PC-3 (cell line): Measurements from ENCODE around the gene PCBP3. TPM values are rescaled to one million over a fixed set of nuclear protein-coding genes. Genes with fewer than 3 reads are reported as not detected.

Experiments used
- ATAC-seq: fragments of 200-7000 bp; cut with Tn5 transposase; 2 replicates; pipeline ENCODE4 v1.9.1; 2020; ENCODE audit warnings: mild to moderate bottlenecking, moderate library complexity
- BruUV-seq: library from RNA; stranded (reverse); fragments of 400-500 nt; replicated peaks from 2 replicates; lab custom pipeline; 2021; lab: Mats Ljungman, UMichigan
- CTCF ChIA-PET: fragments of 300-600 bp; sonication (Branson Sonifier 250); formaldehyde crosslinking; loops from one replicate; lab custom pipeline; 2022; ENCODE audit warnings: antibody characterized with exemption; lab: Charles Lee
- POLR2A ChIA-PET: fragments of 300-600 bp; sonication (Branson Sonifier 250); formaldehyde crosslinking; loops from one replicate; lab custom pipeline; 2022; ENCODE audit warnings: antibody characterized with exemption; ENCODE audit not compliant: unreplicated experiment; lab: Charles Lee
- DNase-seq: peaks from one replicate; pipeline ENCODE4 v3.0.0-alpha.2; 2015
- H2AFZ ChIP-seq: fragments of 300-600 bp; sonication (generic); 2 replicates; pipeline ENCODE4 v1.6.0; 2016; ENCODE audit warnings: antibody characterized with exemption, low read length
- H3F3A ChIP-seq: fragments of 300-600 bp; sonication (generic); one replicate; pipeline ENCODE4 v1.6.0; 2017; ENCODE audit warnings: antibody characterized with exemption, low read length, control low read depth, mild to moderate bottlenecking; ENCODE audit not compliant: unreplicated experiment
- H3K27ac ChIP-seq: fragments of 300-600 bp; sonication (generic); 2 replicates; pipeline ENCODE4 v1.5.1; 2016; ENCODE audit warnings: mild to moderate bottlenecking, low read length
- H3K27me3 ChIP-seq: fragments of 300-600 bp; sonication (generic); 2 replicates; pipeline ENCODE4 v1.6.1; 2016; ENCODE audit warnings: low read length, mixed read lengths
- H3K36me3 ChIP-seq: fragments of 300-600 bp; sonication (generic); 2 replicates; pipeline ENCODE4 v1.6.1; 2016; ENCODE audit warnings: low read depth, mixed run types, low read length, mixed read lengths
- H3K4me1 ChIP-seq: fragments of 300-600 bp; sonication (generic); 2 replicates; pipeline ENCODE4 v1.5.1; 2016; ENCODE audit warnings: low read length; ENCODE audit not compliant: insufficient read depth
- H3K4me2 ChIP-seq: fragments of 300-600 bp; sonication (generic); 2 replicates; pipeline ENCODE4 v1.6.0; 2016; ENCODE audit warnings: low read length
- H3K4me3 ChIP-seq: fragments of 300-600 bp; sonication (generic); 2 replicates; pipeline ENCODE4 v1.5.1; 2016; ENCODE audit warnings: mild to moderate bottlenecking, low read length, mixed read lengths
- H3K79me2 ChIP-seq: fragments of 300-600 bp; sonication (generic); 2 replicates; pipeline ENCODE4 v1.6.1; 2017; ENCODE audit warnings: low read length, mixed read lengths
- H3K9ac ChIP-seq: fragments of 300-600 bp; sonication (generic); 2 replicates; pipeline ENCODE4 v1.6.0; 2016; ENCODE audit warnings: mild to moderate bottlenecking, low read length
- H3K9me2 ChIP-seq: fragments of 300-600 bp; sonication (generic); replicated peaks from 2 replicates; pipeline ENCODE4 v1.6.1; 2016; ENCODE audit warnings: mixed run types, low read length, mixed read lengths
- H3K9me3 ChIP-seq: fragments of 300-600 bp; sonication (generic); 2 replicates; pipeline ENCODE4 v1.6.1; 2016; ENCODE audit warnings: low read length, mixed read lengths
- H4K20me1 ChIP-seq: fragments of 300-600 bp; sonication (generic); 2 replicates; pipeline ENCODE4 v1.6.1; 2016; ENCODE audit warnings: low read length, mixed read lengths
- CTCF ChIP-seq: fragments of 300-600 bp; sonication (generic); conservative IDR thresholded peaks from 2 replicates; pipeline ENCODE4 v1.5.1; 2017; ENCODE audit warnings: antibody characterized with exemption, low read depth, mild to moderate bottlenecking, low read length
- EZH2 ChIP-seq: fragments of 300-600 bp; sonication (generic); IDR thresholded peaks from one replicate; pipeline ENCODE4 v1.6.1; 2017; ENCODE audit warnings: antibody characterized with exemption, mild to moderate bottlenecking, low read length; ENCODE audit not compliant: unreplicated experiment
- EZH2phosphoT487 ChIP-seq: fragments of 300-600 bp; sonication (generic); IDR thresholded peaks from 2 replicates; pipeline ENCODE4 v1.6.1; 2018; ENCODE audit warnings: mild to moderate bottlenecking, antibody characterized with exemption, low read length, borderline replicate concordance
- intact Hi-C: fragments of 100-400 bp; cut with micrococcal nuclease; formaldehyde crosslinking; loops from 2 replicates; pipeline ENCODE4 v1.9.0; 2023
- total RNA-seq: library from RNA; depleted of rRNA; stranded (reverse); fragments of >200 nt; gene quantifications from 2 replicates; pipeline ENCODE4 v1.2.3, GENCODE V29; 2014

Gene PCBP3
- total RNA-seq, 1 experiment from 2014 or later = 2.4 TPM

DNA sequence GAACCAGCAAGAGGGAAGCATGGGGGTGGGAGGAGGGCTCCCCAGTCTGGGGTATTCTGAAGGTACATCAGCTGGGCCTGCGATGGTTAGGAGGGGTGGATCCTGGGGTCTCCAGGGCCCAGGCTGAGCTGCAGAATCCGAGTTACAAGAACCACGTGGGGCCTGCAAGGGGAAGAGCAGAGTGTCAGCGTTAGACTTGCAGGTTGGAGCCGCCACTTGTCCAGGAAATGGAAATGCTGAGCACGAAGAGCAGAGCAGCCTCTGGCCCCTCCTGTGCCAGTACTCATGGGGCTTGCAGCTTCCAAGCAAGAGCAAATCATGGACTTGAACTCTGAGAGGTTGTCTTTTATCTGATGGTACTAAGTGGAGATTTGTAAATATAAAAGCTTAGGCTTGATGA, 290.6 kb downstream of the PCBP3 start:
- Histone ChIP-seq H3K4me2 (no peak overlapping the region), H2AFZ (no peak overlapping the region), H3K9ac (no peak overlapping the region), H3K4me1 (no peaks in the 10 kb centered on the region), H3K36me3 (no peaks in the 10 kb centered on the region), H3K27me3 (no peaks in the 10 kb centered on the region), H3K79me2 (no peaks in the 10 kb centered on the region), H3F3A (no peaks in the 10 kb centered on the region), H3K4me3 (no peak overlapping the region), H3K9me2 (no peaks in the 10 kb centered on the region), H4K20me1 (no peaks in the 10 kb centered on the region), H3K9me3 (0 out of 2 replicates have a peak, but pooled peaks cover 8% of the 10 kb centered on the region), H3K27ac (no peak overlapping the region)
- DNase-seq (no peak), ATAC-seq (no peak)
- TF ChIP-seq CTCF (no peak), EZH2phosphoT487 (no peak), EZH2 (no peak)
- POLR2A ChIA-PET = no interaction called here
- CTCF ChIA-PET = no interaction called here
- BruUV-seq = no TSS peak
- intact Hi-C loops = no loop called here

DNA sequence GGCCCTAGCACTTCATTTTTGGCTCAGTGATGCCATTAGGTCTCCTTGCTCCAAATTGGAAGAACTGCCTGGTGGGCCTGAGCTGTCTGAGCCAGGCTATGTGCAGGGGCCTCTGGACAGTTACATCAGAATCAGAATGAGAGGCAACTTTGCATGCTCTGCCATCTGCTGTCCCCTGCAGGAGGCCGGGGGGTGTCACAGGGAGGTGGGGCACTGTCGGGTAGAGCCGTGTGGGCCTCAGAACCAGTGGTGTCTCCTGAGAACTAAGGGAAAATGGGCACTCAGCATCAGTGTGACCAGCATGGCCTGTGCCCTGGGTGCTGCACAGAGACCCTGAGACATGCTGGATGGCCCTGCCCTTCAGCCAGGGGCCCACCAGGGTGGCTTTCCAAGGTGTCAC, 291.0 kb downstream of the PCBP3 start:
- no peaks in the 10 kb centered on the region for H3K27me3 ChIP-seq
- BruUV-seq = no TSS peak
- no peaks in the 10 kb centered on the region for H3K9me2 ChIP-seq
- ATAC-seq (no peak), DNase-seq (no peak)
- intact Hi-C loops = no loop called here
- no peaks in the 10 kb centered on the region for H3K4me1 ChIP-seq
- 0 out of 2 replicates have a peak, but pooled peaks cover 8% of the 10 kb centered on the region for H3K9me3 ChIP-seq
- ChIA-PET POLR2A (no interaction called here), CTCF (no interaction called here)
- TF ChIP-seq EZH2phosphoT487 = no peak
- TF ChIP-seq EZH2 = no peak
- no peak for TF ChIP-seq CTCF
- no peaks in the 10 kb centered on the region for H3F3A ChIP-seq
- no peak overlapping the region for H3K4me3 ChIP-seq
- no peaks in the 10 kb centered on the region for H4K20me1 ChIP-seq
- no peaks in the 10 kb centered on the region for H3K36me3 ChIP-seq
- no peak overlapping the region for H2AFZ ChIP-seq
- H3K4me2 ChIP-seq = no peak overlapping the region
- no peak overlapping the region for H3K27ac ChIP-seq
- H3K9ac ChIP-seq = no peak overlapping the region
- H3K79me2 ChIP-seq = no peaks in the 10 kb centered on the region

DNA sequence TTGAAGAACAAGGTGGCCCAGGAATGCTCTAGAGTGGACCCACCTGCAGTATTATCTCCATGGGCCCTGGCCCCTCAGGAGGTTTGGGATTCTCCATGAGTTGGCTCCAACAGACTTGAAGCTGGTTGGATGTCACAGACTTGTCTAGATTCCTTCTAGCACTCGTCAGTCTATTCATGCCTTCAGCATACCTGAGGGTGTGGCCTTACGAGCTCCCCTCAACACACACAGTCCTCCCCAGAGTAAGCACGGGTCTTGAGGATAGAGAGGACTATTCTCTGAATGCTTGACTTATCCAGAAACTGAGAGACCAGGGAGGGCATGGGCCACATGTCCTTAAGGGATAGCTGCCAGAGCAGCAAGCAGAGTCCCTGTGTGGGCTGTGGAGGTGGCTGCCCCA, 292.1 kb downstream of the PCBP3 start:
- Histone ChIP-seq H3F3A (no peaks in the 10 kb centered on the region), H3K9me3 (0 out of 2 replicates have a peak, but pooled peaks cover 8% of the 10 kb centered on the region), H3K27me3 (no peaks in the 10 kb centered on the region), H3K4me1 (no peaks in the 10 kb centered on the region), H3K4me3 (no peak overlapping the region), H2AFZ (no peak overlapping the region), H4K20me1 (no peaks in the 10 kb centered on the region), H3K36me3 (no peaks in the 10 kb centered on the region), H3K27ac (no peak overlapping the region), H3K79me2 (no peaks in the 10 kb centered on the region), H3K4me2 (no peak overlapping the region), H3K9me2 (no peaks in the 10 kb centered on the region), H3K9ac (no peak overlapping the region)
- intact Hi-C loops = no loop called here
- CTCF ChIA-PET = no interaction called here
- BruUV-seq = no TSS peak
- ATAC-seq (no peak), DNase-seq (no peak)
- TF ChIP-seq EZH2phosphoT487 = no peak
- no peak for TF ChIP-seq EZH2
- TF ChIP-seq CTCF = no peak
- POLR2A ChIA-PET = no interaction called here
